Measurements from ENCODE around the gene PPM1H.
"Not testable (repeated sequence)": the region's sequence is repeated elsewhere in the genome, so short reads cannot be mapped to it uniquely, and the experiment has no call there.

PPM1H gene

DNA sequence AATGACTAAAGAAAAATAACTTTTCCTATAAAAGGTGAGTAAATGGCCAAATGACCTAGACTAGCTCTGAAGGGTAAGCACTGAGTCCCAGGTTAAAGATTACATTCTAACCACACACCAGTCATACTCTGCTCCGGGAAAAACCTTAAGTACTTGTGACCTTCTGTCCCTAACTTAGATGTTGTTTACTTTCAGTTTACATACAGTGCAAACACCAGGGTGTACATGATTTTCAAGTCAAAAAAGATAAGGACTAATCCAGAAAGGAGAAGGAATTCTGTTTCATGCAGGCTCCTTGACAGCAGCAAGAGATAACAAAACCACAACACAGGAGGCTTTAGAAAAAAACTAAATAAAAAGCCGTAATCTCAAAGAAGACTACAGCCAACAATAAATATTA is 174.2 kb downstream of the PPM1H start:
- TF ChIP-seq, protein P1, sequence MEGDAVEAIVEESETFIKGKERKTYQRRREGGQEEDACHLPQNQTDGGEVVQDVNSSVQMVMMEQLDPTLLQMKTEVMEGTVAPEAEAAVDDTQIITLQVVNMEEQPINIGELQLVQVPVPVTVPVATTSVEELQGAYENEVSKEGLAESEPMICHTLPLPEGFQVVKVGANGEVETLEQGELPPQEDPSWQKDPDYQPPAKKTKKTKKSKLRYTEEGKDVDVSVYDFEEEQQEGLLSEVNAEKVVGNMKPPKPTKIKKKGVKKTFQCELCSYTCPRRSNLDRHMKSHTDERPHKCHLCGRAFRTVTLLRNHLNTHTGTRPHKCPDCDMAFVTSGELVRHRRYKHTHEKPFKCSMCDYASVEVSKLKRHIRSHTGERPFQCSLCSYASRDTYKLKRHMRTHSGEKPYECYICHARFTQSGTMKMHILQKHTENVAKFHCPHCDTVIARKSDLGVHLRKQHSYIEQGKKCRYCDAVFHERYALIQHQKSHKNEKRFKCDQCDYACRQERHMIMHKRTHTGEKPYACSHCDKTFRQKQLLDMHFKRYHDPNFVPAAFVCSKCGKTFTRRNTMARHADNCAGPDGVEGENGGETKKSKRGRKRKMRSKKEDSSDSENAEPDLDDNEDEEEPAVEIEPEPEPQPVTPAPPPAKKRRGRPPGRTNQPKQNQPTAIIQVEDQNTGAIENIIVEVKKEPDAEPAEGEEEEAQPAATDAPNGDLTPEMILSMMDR (IDR thresholded peaks at IDR 0.05; ENCODE audit: borderline replicate concordance, insufficient read depth, low read depth, low read length) = no peak
- H3K4me3 ChIP-seq (ENCODE audit: low read depth, low read length) = no peak overlapping the region

DNA sequence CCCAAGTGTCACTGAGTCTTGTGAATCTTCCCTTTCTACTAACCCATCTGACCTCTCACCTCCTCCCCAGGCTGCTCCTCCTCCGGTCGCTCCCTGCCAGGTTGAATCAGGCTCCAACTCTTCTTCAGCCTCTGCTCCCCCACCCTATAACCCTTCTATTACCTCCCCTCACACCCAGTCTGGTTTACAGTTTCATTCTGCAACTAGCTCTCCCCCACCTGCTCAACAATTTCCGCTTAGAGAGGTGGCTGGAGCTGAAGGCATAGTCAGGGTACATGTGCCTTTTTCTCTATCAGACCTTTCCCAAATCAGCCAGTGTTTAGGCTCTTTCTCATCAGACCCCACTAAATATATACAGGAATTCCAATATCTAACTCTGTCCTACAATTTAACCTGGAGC is 174.6 kb downstream of the PPM1H start:
- H3K4me3 ChIP-seq (ENCODE audit: low read depth, low read length) = not testable (repeated sequence)

DNA sequence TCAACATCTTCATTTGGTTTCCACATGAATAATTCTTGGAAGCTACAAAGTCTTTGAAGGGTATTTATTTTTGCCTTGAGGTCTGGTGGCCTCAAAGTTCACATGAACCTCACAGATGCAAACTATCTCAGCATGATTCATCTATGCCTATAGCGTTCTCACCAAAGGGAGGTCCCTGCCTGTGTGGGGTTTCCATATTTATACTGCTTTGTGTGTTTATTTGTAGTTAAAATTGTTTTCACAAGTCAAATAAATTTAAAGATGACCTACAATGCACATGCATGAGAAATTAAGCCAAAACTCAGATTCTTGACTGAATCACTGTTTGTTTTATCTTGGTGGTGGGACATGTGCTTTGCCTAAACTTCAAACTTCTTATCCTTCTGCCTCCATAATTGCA is 176.7 kb downstream of the PPM1H start:
- TF ChIP-seq, protein P1 (IDR thresholded peaks at IDR 0.05; ENCODE audit: borderline replicate concordance, insufficient read depth, low read depth, low read length) = no peak
- no peak overlapping the region for H3K4me3 ChIP-seq (ENCODE audit: low read depth, low read length)

DNA sequence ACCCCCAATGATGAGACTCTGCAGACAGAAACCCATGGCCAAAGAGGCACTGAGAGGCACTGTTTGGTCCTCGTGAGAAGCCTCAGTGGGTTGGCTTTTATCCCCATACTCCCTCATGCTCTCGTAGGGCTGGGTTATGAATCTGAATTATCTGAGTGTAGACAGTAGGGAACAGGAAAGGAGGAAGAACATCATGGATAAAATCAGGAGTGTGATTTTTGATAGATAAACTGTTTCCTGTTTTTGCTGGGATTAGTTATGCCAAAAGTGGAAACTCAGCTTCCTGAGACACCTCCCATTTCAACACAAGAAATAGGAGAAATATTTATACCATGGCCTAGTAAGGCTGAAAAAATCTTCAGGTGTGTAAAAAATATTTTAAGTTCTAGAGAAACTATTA is 177.9 kb downstream of the PPM1H start:
- no peak overlapping the region for H3K4me3 ChIP-seq (ENCODE audit: low read depth, low read length)
- TF ChIP-seq, protein P1 (IDR thresholded peaks at IDR 0.05; ENCODE audit: borderline replicate concordance, insufficient read depth, low read depth, low read length) = no peak

DNA sequence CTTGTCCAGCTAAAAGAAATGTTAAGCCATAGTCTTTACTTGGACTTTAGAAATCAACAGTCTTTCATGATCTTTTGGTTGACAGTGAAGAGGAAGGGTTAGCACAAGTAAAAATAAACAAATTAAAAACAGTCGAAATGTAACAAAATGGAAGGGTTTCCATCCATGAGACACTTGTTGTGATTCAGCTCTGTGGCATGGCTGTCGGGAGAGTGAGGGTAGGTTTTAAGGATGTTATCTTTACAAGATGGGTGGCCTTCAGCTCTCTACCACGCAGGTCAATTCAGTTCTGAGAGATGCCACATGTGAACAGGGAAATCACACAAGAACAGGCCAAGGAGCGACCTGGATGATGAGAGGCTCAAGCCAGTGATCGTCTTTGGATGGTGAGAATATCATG is 180.2 kb downstream of the PPM1H start:
- no peak overlapping the region for H3K4me3 ChIP-seq (ENCODE audit: low read depth, low read length)
- TF ChIP-seq, protein P1 (IDR thresholded peaks at IDR 0.05; ENCODE audit: borderline replicate concordance, insufficient read depth, low read depth, low read length) = no peak

DNA sequence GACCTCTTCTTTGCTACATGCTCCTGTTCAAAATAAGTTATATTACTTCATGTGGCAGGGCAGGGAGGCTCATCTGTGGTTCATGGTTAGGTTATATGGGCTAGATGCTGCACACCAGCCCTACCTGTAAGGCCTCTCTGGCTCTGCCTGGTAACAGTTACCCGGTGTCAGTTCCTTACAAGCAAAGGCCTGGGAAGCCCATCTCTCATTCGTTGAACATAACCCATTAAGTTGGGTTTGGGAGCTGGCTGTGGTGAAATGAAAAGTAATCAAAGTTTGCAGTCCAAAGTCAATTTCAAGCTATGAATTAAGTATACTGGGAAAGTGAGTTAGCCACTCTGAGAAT is 183.2 kb downstream of the PPM1H start:
- no peak overlapping the region for H3K4me3 ChIP-seq (ENCODE audit: low read depth, low read length)
- TF ChIP-seq, protein P1 (IDR thresholded peaks at IDR 0.05; ENCODE audit: borderline replicate concordance, insufficient read depth, low read depth, low read length) = no peak

DNA sequence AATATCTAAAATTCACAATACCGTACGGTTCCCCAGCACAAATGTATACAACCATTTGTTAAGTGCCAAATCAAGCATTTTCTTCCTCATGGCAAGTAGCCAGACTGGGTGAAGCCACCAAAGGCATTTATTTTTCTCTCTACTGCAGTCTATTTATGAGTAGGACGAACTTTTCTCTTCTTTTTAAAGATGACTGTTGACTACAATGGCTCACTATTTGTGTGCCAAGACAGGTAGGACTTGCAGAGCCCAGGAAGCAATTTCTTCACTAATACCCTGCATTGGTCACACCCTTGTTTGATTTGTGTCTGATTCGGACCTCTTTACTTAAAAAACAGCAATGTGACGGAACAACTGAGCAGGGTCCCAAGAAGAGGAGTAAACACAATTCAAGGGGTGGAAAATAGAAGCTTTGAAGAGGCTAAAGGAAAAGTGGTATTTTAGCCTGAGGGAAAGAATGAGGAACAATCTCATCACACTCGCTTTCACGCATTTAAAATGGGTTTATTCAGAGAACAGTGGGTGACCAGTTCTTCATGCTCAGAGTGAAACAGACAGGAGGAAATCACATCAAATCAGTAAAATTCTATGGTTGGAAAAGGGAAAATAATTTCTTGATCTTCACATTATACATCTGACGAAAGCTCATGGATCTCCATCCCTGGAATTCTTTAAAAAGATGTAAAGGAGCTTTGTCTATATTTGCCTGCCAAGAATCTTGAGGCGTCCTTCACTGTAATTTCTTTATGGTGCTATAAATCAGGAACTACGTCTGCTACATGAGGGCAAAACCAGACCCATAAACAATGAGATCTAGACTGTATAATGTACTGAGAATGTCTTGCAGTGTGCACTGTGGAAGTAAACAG is 183.8 kb downstream of the PPM1H start:
- TF ChIP-seq, protein P1 (IDR thresholded peaks at IDR 0.05; ENCODE audit: borderline replicate concordance, insufficient read depth, low read depth, low read length) = no peak

More for the DNA sequence above, 183.8 kb downstream of the PPM1H start:
- no peak overlapping the region for H3K4me3 ChIP-seq (ENCODE audit: low read depth, low read length)

Data from GM12875 (cell line).